Body of pancreas (tissue), 4 donors: Measurements from ENCODE around the gene NDUFA7. TPM values are rescaled to one million over a fixed set of nuclear protein-coding genes. Genes with fewer than 3 reads are reported as not detected.

ENCODE experiments used
- ATAC-seq: fragments of 150-250 bp; one replicate; pipeline ENCODE4 v1.9.1; 2016
- DNase-seq, 4 donors: peaks; one replicate each; pipeline ENCODE4 v3.0.0-alpha.2; 2019
- H3K27ac ChIP-seq, 4 donors: fragments of 200-600 bp; sonication (generic); 1 replicate in 3 of 4; 2 replicates in 1 of 4; pipeline versions ENCODE4 v1.5.1 to v1.6.1; 2016 to 2019; ENCODE audit warnings: mild to moderate bottlenecking in 1 of 4, mixed read lengths in 1 of 4, moderate library complexity in 1 of 4
- H3K27me3 ChIP-seq, 2 donors: fragments of 200-600 bp; sonication (generic); one replicate each; pipeline ENCODE4 v1.6.0; 2016; ENCODE audit warnings: mild to moderate bottlenecking in 1 of 2
- H3K36me3 ChIP-seq, 2 donors: fragments of 200-600 bp; sonication (generic); replicated peaks in 1 of 2; 2 replicates each; pipeline ENCODE4 v1.5.1; 2016; ENCODE audit warnings: low read depth in 2 of 2; ENCODE audit not compliant: insufficient read depth in 1 of 2
- H3K4me1 ChIP-seq: fragments of 200-600 bp; sonication (generic); one replicate; pipeline ENCODE4 v1.6.0; 2016
- H3K4me3 ChIP-seq, 2 donors: fragments of 200-600 bp; sonication (generic); 1 replicate in 1 of 2; 2 replicates in 1 of 2; pipeline ENCODE4 v1.5.1; 2016 to 2019
- H3K9me3 ChIP-seq, 3 donors: fragments of 200-600 bp; sonication (generic); 1 replicate in 2 of 3; 2 replicates in 1 of 3; pipeline ENCODE4 v1.5.1; 2016
- CTCF ChIP-seq, 7 experiments: fragments of 450-650 bp in 4 of 7; fragments of 200-600 bp in 3 of 7; sonication (generic) in 3 of 7; IDR thresholded peaks; one replicate each; pipeline ENCODE4 v1.5.1; 2016 to 2019; ENCODE audit warnings: antibody characterized with exemption in 7 of 7
- POLR2A ChIP-seq, 3 donors: fragments of 450-650 bp; IDR thresholded peaks; one replicate each; pipeline ENCODE4 v1.6.1; 2016; ENCODE audit warnings: antibody characterized with exemption in 3 of 3, mild to moderate bottlenecking in 2 of 3
- WGBS, 2 donors: methylation state at CpG; one replicate each; pipeline ENCODE4 v1.1.5; 2017; 5-methylcytosine and 5-hydroxymethylcytosine counted together
- intact Hi-C: fragments of 100-400 bp; cut with DNase I; formaldehyde crosslinking; loops from one replicate; pipeline ENCODE4 v1.15.1; 2023
- total RNA-seq, 2 donors: library from RNA; depleted of rRNA; stranded (reverse); fragments of >200 nt; gene quantifications; one replicate each; pipeline ENCODE4 v1.1.0, GENCODE V29; 2016

NDUFA7 gene
- total RNA-seq, 2 donors from 2014 or later = 4.3 to 6.7 TPM

- intact Hi-C loops = no loop called here
- peaks cover 0 to 20% of the 10 kb centered on the region in 2 donors for H3K27me3 ChIP-seq
- TF ChIP-seq CTCF (IDR thresholded peaks at IDR 0.05) (no peak), POLR2A (IDR thresholded peaks at IDR 0.05) (no peak)
- no peak overlapping the region for H3K27ac ChIP-seq
- ATAC-seq = no peak
- no peaks in the 10 kb centered on the region for H3K9me3 ChIP-seq
- no peaks in the 10 kb centered on the region for H3K36me3 ChIP-seq
- no peak overlapping the region for H3K4me3 ChIP-seq
- 62 to 85% methylated on average over 6 to 8 of the region's 8 CpGs for WGBS, 2 donors
- no peak for DNase-seq
- H3K4me1 ChIP-seq = peaks cover 18% of the 10 kb centered on the region
These were observed 10.2 kb upstream of the NDUFA7 start for GRCh38 chr19:8331263-8331845.

DNA sequence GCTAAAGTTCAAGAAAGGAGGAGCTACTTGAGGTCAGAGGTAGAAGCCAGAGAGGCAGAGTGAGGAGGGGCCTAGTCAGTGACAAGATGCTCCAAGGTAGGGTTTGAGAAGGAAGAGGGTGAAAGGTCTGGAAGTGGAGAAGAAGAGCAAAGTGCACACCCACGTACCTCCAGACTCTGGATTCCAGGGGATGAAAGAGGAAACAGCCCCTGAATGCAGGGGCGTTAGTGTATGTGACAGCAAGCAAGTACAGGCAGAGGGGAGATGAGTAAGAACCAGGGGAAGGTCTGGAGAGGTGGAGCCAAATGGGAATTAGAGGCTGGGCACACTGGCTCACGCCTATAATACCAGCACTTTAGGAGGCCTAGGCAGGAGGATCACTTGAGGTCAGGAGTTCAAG is 8.8 kb upstream of the NDUFA7 start:
- H3K9me3 ChIP-seq = no peaks in the 10 kb centered on the region
- H3K27me3 ChIP-seq = peaks cover 0 to 15% of the 10 kb centered on the region in 2 donors
- intact Hi-C loops = no loop called here
- peaks cover 18% of the 10 kb centered on the region for H3K4me1 ChIP-seq
- H3K27ac ChIP-seq = no peak overlapping the region
- WGBS, 2 donors = 82% methylated on average over 3 of the region's 3 CpGs
- H3K4me3 ChIP-seq = no peak overlapping the region
- TF ChIP-seq CTCF (IDR thresholded peaks at IDR 0.05) (no peak), POLR2A (IDR thresholded peaks at IDR 0.05) (no peak)
- ATAC-seq = no peak
- no peaks in the 10 kb centered on the region for H3K36me3 ChIP-seq
- DNase-seq = no peak

DNA sequence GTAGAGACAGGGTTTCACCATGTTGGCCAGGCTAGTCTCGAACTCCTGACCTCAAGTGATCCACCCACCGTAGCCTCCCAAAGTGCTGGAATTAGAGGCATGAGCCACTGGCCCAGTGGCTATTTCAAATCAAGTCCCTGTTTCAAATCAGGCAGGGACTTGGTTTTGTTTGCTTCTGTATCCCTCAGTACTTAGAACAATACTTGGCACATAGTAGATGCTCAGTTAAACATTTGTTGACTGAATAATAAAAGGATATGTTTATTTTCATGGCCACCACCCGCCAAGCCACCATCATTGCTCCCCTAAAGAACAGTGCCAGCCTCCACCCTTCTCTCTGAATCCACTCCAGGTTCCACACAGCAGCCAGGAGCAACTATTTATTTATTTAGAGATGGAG is 4.3 kb upstream of the NDUFA7 start:
- H3K9me3 ChIP-seq = no peaks in the 10 kb centered on the region
- intact Hi-C loops = no loop called here
- no peak overlapping the region for H3K4me3 ChIP-seq
- ATAC-seq = no peak
- no peaks in the 10 kb centered on the region for H3K27me3 ChIP-seq
- H3K27ac ChIP-seq = no peak overlapping the region
- TF ChIP-seq CTCF (IDR thresholded peaks at IDR 0.05) (no peak), POLR2A (IDR thresholded peaks at IDR 0.05) (no peak)
- no peaks in the 10 kb centered on the region for H3K36me3 ChIP-seq
- DNase-seq = no peak
- 84 to 94% methylated on average over 3 of the region's 3 CpGs for WGBS, 2 donors
- peaks cover 27% of the 10 kb centered on the region for H3K4me1 ChIP-seq

DNA sequence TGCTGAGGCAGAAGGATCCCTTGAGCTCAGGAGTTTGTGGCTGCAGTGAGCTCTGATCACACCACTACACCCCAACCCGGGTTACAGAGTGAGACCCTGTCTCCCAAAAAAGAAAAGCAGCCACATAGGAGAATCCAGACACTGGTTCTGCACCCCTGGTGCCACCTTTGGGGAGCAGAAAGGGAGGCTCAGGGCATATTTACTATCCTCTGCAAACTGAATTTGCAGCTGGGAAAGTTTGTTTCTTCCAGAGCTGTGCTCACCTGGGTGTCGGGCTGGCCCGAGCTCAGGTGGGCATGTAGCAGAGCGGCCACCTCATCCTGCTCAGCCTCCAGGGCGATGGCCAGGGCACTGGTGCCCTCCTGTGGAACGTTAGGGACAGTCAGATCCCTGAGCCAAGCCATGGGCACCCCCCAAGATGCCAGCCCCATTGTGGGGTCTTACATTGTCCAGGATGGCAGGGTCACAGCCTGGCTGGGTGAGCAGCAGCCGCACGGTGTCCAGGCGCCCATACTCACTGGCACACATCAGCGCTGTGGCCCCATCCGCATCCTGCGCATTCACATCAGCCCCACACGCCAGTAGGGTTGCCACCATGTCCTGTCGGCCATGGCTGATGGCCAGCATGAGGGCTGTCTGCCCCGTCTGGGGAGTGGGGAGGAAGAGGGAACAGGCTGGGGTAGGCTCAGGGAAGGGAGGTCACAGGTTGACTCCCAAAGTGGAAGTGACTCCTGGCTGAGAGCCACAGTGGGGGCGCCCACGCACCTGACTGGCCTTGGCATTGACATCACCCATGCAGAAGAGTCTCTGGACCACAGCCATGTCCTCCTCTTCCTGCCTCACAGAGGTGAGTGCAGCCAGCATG is 3.2 kb upstream of the NDUFA7 start:
- TF ChIP-seq POLR2A (IDR thresholded peaks at IDR 0.05) = peak in 2 of 3 donors; percentile 31 to 34
- no peak for TF ChIP-seq CTCF (IDR thresholded peaks at IDR 0.05)
- peaks cover 36% of the 10 kb centered on the region for H3K4me1 ChIP-seq
- peak in 3 of 4 donors; percentile 18 to 35 (median 31) for DNase-seq
- intact Hi-C loops = no loop called here
- no peak overlapping the region for H3K4me3 ChIP-seq
- no peak overlapping the region for H3K27ac ChIP-seq
- no peaks in the 10 kb centered on the region for H3K36me3 ChIP-seq
- H3K27me3 ChIP-seq = no peaks in the 10 kb centered on the region
- no peak for ATAC-seq
- no peaks in the 10 kb centered on the region for H3K9me3 ChIP-seq
- WGBS, 2 donors = 50 to 73% methylated on average over 2 to 17 of the region's 17 CpGs
